Fibroblast of villous mesenchyme (primary cell): ENCODE results near the gene SERPINB13. TPM values are rescaled to one million over a fixed set of nuclear protein-coding genes. Genes with fewer than 3 reads are reported as not detected.

ENCODE experiments used
- DNase-seq: peaks from one replicate; pipeline ENCODE4 v3.0.0-alpha.2; 2010; ENCODE audit warnings: low read depth
- H3K4me3 ChIP-seq: 2 replicates; pipeline ENCODE4 v1.5.1; 2011; ENCODE audit warnings: low read depth, mild to moderate bottlenecking, low read length
- total RNA-seq: library from RNA; depleted of rRNA; stranded (reverse); fragments of >200 nt; gene quantifications from 2 replicates; pipeline ENCODE4 v1.2.3, GENCODE V29; 2012
- TF ChIP-seq, protein P1 (sequence below): IDR thresholded peaks from 2 replicates; pipeline ENCODE4 v1.5.1; 2012; ENCODE audit warnings: low read depth, mild to moderate bottlenecking, low read length; ENCODE audit not compliant: insufficient read depth

SERPINB13 gene
- total RNA-seq, 1 donor: not detected

DNA sequence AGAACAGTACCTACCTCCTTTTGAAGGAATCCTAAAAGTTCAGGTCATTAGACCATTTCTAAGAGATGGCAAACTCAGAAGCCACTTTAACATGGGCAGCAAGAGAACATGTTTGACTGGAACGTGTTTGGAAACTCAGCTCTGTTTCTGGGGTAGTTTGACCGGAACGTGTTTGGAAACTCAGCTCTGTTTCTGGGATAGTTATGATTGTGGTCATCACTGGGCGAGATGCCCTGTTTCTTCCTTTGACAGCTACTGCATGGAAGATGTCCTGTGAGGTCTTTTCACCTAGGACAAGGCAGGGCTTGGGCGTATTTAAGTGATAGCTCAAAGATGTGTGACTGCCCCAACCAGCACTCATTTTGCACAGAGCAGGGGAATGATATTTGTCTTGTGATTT lies 19.9 kb upstream of the SERPINB13 start:
- TF ChIP-seq, protein P1, sequence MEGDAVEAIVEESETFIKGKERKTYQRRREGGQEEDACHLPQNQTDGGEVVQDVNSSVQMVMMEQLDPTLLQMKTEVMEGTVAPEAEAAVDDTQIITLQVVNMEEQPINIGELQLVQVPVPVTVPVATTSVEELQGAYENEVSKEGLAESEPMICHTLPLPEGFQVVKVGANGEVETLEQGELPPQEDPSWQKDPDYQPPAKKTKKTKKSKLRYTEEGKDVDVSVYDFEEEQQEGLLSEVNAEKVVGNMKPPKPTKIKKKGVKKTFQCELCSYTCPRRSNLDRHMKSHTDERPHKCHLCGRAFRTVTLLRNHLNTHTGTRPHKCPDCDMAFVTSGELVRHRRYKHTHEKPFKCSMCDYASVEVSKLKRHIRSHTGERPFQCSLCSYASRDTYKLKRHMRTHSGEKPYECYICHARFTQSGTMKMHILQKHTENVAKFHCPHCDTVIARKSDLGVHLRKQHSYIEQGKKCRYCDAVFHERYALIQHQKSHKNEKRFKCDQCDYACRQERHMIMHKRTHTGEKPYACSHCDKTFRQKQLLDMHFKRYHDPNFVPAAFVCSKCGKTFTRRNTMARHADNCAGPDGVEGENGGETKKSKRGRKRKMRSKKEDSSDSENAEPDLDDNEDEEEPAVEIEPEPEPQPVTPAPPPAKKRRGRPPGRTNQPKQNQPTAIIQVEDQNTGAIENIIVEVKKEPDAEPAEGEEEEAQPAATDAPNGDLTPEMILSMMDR: no peak
- no peak for DNase-seq
- H3K4me3 ChIP-seq: no peak overlapping the region

DNA sequence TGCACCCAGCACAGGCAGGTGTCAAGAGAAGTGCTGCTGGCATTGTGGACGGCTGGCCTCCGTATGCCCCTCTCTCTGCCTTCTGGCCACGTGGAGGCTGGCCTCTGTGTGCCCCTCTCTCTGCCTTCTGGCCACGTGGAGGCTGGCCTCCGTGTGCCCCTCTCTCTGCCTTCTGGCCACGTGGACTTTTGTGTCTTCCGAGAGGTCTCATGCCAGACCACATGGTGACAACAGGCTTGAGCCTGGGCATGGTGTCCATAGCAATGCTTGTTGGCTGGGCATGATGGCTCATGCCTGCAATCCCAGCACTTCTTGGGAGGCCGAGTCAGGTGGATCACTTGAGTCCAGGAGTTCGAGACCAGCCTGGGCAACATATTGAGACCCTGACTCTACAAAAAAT lies 19.3 kb upstream of the SERPINB13 start:
- TF ChIP-seq, protein P1: no peak
- DNase-seq: no peak
- H3K4me3 ChIP-seq: no peak overlapping the region

DNA sequence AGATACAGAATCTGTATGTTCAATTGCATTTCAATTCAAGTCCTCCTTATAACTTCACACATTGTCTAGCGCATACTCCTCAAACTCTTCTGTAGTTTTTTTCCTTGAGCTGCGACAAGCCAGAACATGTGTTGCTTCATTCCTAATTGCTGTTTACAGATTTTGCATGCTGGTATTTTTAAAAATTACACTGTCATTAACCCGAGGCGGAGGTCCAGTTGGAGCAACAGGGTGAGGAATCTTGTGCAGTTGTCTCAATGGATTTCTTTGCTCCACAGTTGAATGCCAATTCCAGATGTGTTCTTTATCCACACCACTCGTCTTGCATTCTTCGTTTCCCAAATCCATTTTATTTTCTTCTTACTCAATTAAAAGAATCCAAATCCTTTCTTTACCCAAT lies 16.4 kb upstream of the SERPINB13 start:
- TF ChIP-seq, protein P1: no peak

DNA sequence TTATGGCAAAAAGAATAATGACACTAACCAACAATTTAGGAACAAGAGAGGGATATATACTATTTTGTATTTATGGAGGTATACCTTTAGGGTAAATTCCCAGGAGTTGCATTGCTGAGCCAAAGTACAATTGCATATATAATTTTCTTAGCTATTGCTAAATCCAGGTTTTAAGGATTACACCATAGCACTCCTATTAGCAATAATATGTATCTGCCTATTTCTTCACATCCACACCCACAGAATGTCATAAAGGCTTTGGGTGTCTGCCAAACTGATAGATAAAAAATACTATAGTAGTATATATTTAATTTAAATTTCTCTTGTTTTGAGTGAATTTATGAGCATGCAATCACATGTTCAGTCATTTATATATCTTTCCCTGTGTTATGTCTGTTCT lies 11.5 kb upstream of the SERPINB13 start:
- TF ChIP-seq, protein P1: no peak
- no peak for DNase-seq
- H3K4me3 ChIP-seq: no peak overlapping the region

More for the DNA sequence above, 16.4 kb upstream of the SERPINB13 start:
- no peak overlapping the region for H3K4me3 ChIP-seq
- DNase-seq: peak; percentile 48

DNA sequence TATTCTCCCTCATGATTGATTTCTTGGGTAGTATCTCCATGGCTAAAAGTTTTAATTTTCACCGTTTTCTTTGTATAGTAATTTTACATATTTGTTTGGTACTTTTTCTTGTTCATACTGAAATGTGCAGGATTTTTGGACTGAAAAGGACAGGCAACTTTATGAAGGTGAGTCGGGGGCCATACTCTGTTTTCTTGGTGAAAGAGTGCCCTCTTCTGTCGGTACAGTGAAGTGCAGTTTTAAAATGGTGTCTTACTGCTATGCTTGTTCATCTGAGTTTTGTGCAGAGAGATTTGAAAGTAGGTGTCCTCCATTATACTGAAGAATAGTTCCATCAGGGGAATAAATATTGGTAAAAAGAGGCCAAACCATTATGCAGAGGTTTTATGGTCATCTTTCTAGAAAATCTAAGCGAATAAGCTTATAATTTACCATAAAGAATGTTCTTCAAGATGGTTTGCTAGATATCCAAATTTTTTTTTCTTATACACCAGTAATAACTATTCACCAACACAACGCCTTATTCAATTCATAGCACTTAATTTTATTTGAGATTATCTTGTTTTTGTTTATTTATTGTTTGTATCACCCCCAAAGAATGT lies 8.7 kb upstream of the SERPINB13 start:
- H3K4me3 ChIP-seq: no peak overlapping the region
- peak; percentile 53 for DNase-seq
- TF ChIP-seq, protein P1: peak; percentile 76

DNA sequence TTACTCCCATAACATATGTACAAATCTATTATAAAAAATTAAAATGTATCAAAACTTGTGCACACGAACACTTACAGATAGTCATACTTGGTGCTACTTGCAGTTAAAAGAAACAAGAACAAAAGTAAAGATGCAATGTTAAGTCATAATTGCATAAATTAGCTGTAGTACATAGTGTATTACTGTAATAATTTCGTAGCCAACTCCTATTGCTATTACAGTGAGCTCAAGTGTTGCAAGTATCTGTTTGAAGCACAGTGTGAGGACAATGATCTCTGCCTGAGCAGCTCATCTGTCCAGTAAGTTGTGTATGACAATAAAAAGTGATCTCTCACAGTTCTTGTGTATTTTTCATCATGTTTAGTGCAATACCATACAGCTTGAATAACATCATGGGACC lies 7.5 kb upstream of the SERPINB13 start:
- TF ChIP-seq, protein P1: no peak
- DNase-seq: no peak
- H3K4me3 ChIP-seq: no peak overlapping the region

DNA sequence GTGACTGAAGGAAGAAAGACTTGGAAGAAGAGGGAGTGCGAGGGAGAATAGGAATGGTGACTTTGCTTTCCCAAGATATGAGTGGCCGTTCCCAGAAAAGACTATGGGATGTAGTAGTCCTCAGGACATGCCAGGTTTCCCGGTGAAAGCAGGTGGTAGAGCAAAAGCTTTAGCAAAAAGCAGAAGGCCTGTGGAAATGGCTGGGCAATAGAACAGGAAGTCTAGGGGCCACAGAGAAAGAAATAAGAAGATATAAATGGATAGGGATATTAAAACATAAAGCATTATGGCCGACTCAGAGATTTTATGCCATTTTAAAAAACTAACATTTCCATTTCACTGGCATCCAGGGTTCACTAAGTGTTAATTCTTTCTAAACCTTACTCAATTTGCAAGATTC lies 1.2 kb upstream of the SERPINB13 start:
- no peak for DNase-seq
- H3K4me3 ChIP-seq: no peak overlapping the region
- TF ChIP-seq, protein P1: no peak
